Memory B cell (primary cell): Measurements from ENCODE around the gene CTTNBP2.
"Not testable (repeated sequence)": the region's sequence is repeated elsewhere in the genome, so short reads cannot be mapped to it uniquely, and the experiment has no call there.

Experiments
- ATAC-seq: fragments of 150-1000 bp; cut with Tn5 transposase; 2 replicates; pipeline ENCODE4 v1.10.0; 2021; ENCODE audit warnings: low read depth, mild to moderate bottlenecking, moderate library complexity
- DNase-seq, 2 donors: peaks; one replicate each; pipeline ENCODE4 v3.0.0; 2022; ENCODE audit warnings: low spot score in 2 of 2
- H3K27ac Mint-ChIP-seq: one replicate; pipeline ENCODE4 v1.8.0; 2022; ENCODE audit warnings: mild to moderate bottlenecking, moderate library complexity, mixed read lengths
- H3K27me3 Mint-ChIP-seq: one replicate; pipeline ENCODE4 v1.8.0; 2022; ENCODE audit warnings: mixed read lengths
- H3K36me3 Mint-ChIP-seq: one replicate; pipeline ENCODE4 v1.8.0; 2022; ENCODE audit warnings: mild to moderate bottlenecking, mixed read lengths
- H3K4me1 Mint-ChIP-seq: one replicate; pipeline ENCODE4 v1.8.0; 2022; ENCODE audit warnings: mixed read lengths
- H3K4me3 Mint-ChIP-seq: one replicate; pipeline ENCODE4 v1.8.0; 2022; ENCODE audit warnings: mild to moderate bottlenecking, moderate library complexity, mixed read lengths
- H3K9me3 Mint-ChIP-seq: one replicate; pipeline ENCODE4 v1.8.0; 2022; ENCODE audit warnings: mixed read lengths

CTTNBP2 gene

GRCh38 chr7:117711556-117711955 lies 161.7 kb downstream of the CTTNBP2 start:
- no peaks in the 10 kb centered on the region for H3K4me1 Mint-ChIP-seq
- H3K27me3 Mint-ChIP-seq = peaks cover 4% of the 10 kb centered on the region
- DNase-seq (no peak), ATAC-seq (no peak)
- peaks cover 1% of the 10 kb centered on the region for H3K9me3 Mint-ChIP-seq
- H3K4me3 Mint-ChIP-seq = no peak overlapping the region
- no peaks in the 10 kb centered on the region for H3K36me3 Mint-ChIP-seq
- no peak overlapping the region for H3K27ac Mint-ChIP-seq

- ATAC-seq, H3K27me3 Mint-ChIP-seq, H3K27ac Mint-ChIP-seq, DNase-seq, H3K4me1 Mint-ChIP-seq, H3K4me3 Mint-ChIP-seq, H3K36me3 Mint-ChIP-seq, H3K9me3 Mint-ChIP-seq: not testable (repeated sequence)
Measured at GRCh38 chr7:117708173-117708572, 165.1 kb downstream of the CTTNBP2 start.

- ATAC-seq (no peak), DNase-seq (no peak)
- H3K36me3 Mint-ChIP-seq = no peaks in the 10 kb centered on the region
- H3K9me3 Mint-ChIP-seq = peaks cover 4% of the 10 kb centered on the region
- no peaks in the 10 kb centered on the region for H3K4me1 Mint-ChIP-seq
- H3K27me3 Mint-ChIP-seq = no peaks in the 10 kb centered on the region
- no peak overlapping the region for H3K4me3 Mint-ChIP-seq
- no peak overlapping the region for H3K27ac Mint-ChIP-seq
Measured at GRCh38 chr7:117707080-117707479, 166.2 kb downstream of the CTTNBP2 start.

GRCh38 chr7:117706210-117706609 lies 167.0 kb downstream of the CTTNBP2 start:
- DNase-seq (no peak), ATAC-seq (no peak)
- Mint-ChIP-seq H3K36me3 (no peaks in the 10 kb centered on the region), H3K27ac (no peak overlapping the region), H3K9me3 (peaks cover 4% of the 10 kb centered on the region), H3K4me1 (no peaks in the 10 kb centered on the region), H3K27me3 (no peaks in the 10 kb centered on the region), H3K4me3 (no peak overlapping the region)

- no peak overlapping the region for H3K4me3 Mint-ChIP-seq
- H3K27me3 Mint-ChIP-seq = no peaks in the 10 kb centered on the region
- DNase-seq = no peak
- ATAC-seq = no peak
- no peaks in the 10 kb centered on the region for H3K4me1 Mint-ChIP-seq
- H3K36me3 Mint-ChIP-seq = no peaks in the 10 kb centered on the region
- H3K9me3 Mint-ChIP-seq = peaks cover 4% of the 10 kb centered on the region
- no peak overlapping the region for H3K27ac Mint-ChIP-seq
Measured at GRCh38 chr7:117705630-117706029, 167.6 kb downstream of the CTTNBP2 start.

GRCh38 chr7:117704063-117704462 lies 169.2 kb downstream of the CTTNBP2 start:
- Mint-ChIP-seq H3K27me3 (no peaks in the 10 kb centered on the region), H3K36me3 (no peaks in the 10 kb centered on the region), H3K27ac (no peak overlapping the region), H3K4me1 (no peaks in the 10 kb centered on the region), H3K4me3 (no peak overlapping the region), H3K9me3 (peaks cover 4% of the 10 kb centered on the region)
- ATAC-seq = no peak
- DNase-seq = no peak

GRCh38 chr7:117698018-117698417 lies 175.2 kb downstream of the CTTNBP2 start:
- Mint-ChIP-seq H3K9me3 (peaks cover 3% of the 10 kb centered on the region), H3K4me1 (no peaks in the 10 kb centered on the region), H3K27ac (no peak overlapping the region), H3K4me3 (no peak overlapping the region), H3K36me3 (no peaks in the 10 kb centered on the region), H3K27me3 (no peaks in the 10 kb centered on the region)
- ATAC-seq (no peak), DNase-seq (no peak)

GRCh38 chr7:117692338-117692737 lies 180.9 kb downstream of the CTTNBP2 start:
- no peak for ATAC-seq
- DNase-seq = no peak
- H3K4me1 Mint-ChIP-seq = no peaks in the 10 kb centered on the region
- H3K36me3 Mint-ChIP-seq = no peaks in the 10 kb centered on the region
- peaks cover 6% of the 10 kb centered on the region for H3K27me3 Mint-ChIP-seq
- peaks cover 3% of the 10 kb centered on the region for H3K9me3 Mint-ChIP-seq
- no peak overlapping the region for H3K27ac Mint-ChIP-seq
- H3K4me3 Mint-ChIP-seq = no peak overlapping the region

- H3K9me3 Mint-ChIP-seq = peaks cover 3% of the 10 kb centered on the region
- no peaks in the 10 kb centered on the region for H3K36me3 Mint-ChIP-seq
- no peak for DNase-seq
- H3K27me3 Mint-ChIP-seq = peaks cover 6% of the 10 kb centered on the region
- H3K4me3 Mint-ChIP-seq = no peak overlapping the region
- no peak for ATAC-seq
- no peak overlapping the region for H3K27ac Mint-ChIP-seq
- H3K4me1 Mint-ChIP-seq = no peaks in the 10 kb centered on the region
Measured at GRCh38 chr7:117690147-117690546, 183.1 kb downstream of the CTTNBP2 start.

GRCh38 chr7:117689406-117689805 lies 183.8 kb downstream of the CTTNBP2 start:
- ATAC-seq (no peak), DNase-seq (no peak)
- H3K36me3 Mint-ChIP-seq = no peaks in the 10 kb centered on the region
- H3K27ac Mint-ChIP-seq = no peak overlapping the region
- H3K27me3 Mint-ChIP-seq = peaks cover 6% of the 10 kb centered on the region
- no peaks in the 10 kb centered on the region for H3K4me1 Mint-ChIP-seq
- peaks cover 2% of the 10 kb centered on the region for H3K9me3 Mint-ChIP-seq
- H3K4me3 Mint-ChIP-seq = no peak overlapping the region

- Mint-ChIP-seq H3K4me3 (no peak overlapping the region), H3K27me3 (peaks cover 7% of the 10 kb centered on the region), H3K9me3 (no peaks in the 10 kb centered on the region), H3K27ac (no peak overlapping the region), H3K36me3 (no peaks in the 10 kb centered on the region), H3K4me1 (no peaks in the 10 kb centered on the region)
- ATAC-seq = no peak
- DNase-seq = no peak
Measured at GRCh38 chr7:117688126-117688525, 185.1 kb downstream of the CTTNBP2 start.

- Mint-ChIP-seq H3K27me3 (peaks cover 7% of the 10 kb centered on the region), H3K9me3 (no peaks in the 10 kb centered on the region), H3K4me1 (no peaks in the 10 kb centered on the region), H3K4me3 (no peak overlapping the region), H3K27ac (no peak overlapping the region), H3K36me3 (no peaks in the 10 kb centered on the region)
- DNase-seq (no peak), ATAC-seq (no peak)
Measured at GRCh38 chr7:117686311-117686935, 186.8 kb downstream of the CTTNBP2 start.

- H3K27me3 Mint-ChIP-seq = peaks cover 7% of the 10 kb centered on the region
- H3K4me1 Mint-ChIP-seq = no peaks in the 10 kb centered on the region
- ATAC-seq = no peak
Measured at GRCh38 chr7:117685795-117686194, 187.4 kb downstream of the CTTNBP2 start.

GRCh38 chr7:117683430-117684175 lies 189.6 kb downstream of the CTTNBP2 start:
- Mint-ChIP-seq H3K36me3 (no peaks in the 10 kb centered on the region), H3K4me1 (no peaks in the 10 kb centered on the region), H3K4me3 (no peak overlapping the region), H3K27ac (no peak overlapping the region), H3K27me3 (peaks cover 2% of the 10 kb centered on the region), H3K9me3 (no peaks in the 10 kb centered on the region)
- DNase-seq (no peak), ATAC-seq (no peak)

More at GRCh38 chr7:117685795-117686194, 187.4 kb downstream of the CTTNBP2 start:
- H3K9me3 Mint-ChIP-seq = no peaks in the 10 kb centered on the region
- H3K27ac Mint-ChIP-seq = no peak overlapping the region
- no peaks in the 10 kb centered on the region for H3K36me3 Mint-ChIP-seq
- DNase-seq = no peak
- H3K4me3 Mint-ChIP-seq = no peak overlapping the region
